ENCODE data around the gene TRIM59.

GRCh38 chr3:160455846-160456245 is 6.3 kb upstream of the TRIM59 start:
- TF ChIP-seq CTCF (IDR thresholded peaks at IDR 0.05) (no peak), POLR2A (IDR thresholded peaks at IDR 0.05) (no peak)

Measured in testis (tissue), 2 donors.